HPDE6-E6E7 (cell line): ENCODE results near the gene C11orf21.
A peak's percentile ranks its signal among the peaks of the same experiment; 100 is the strongest.

Experiments
- DNase-seq: peaks from one replicate; pipeline ENCODE4 v3.0.0; 2011; ENCODE audit warnings: missing footprints; ENCODE audit errors: extremely low spot score

Gene C11orf21

GRCh38 chr11:2308713-2309112, 7.0 kb upstream of the C11orf21 start:
- DNase-seq: no peak

GRCh38 chr11:2307501-2308331, 6.0 kb upstream of the C11orf21 start:
- no peak for DNase-seq

- DNase-seq: no peak
These were observed 5.3 kb upstream of the C11orf21 start for GRCh38 chr11:2306877-2307500.

DNA sequence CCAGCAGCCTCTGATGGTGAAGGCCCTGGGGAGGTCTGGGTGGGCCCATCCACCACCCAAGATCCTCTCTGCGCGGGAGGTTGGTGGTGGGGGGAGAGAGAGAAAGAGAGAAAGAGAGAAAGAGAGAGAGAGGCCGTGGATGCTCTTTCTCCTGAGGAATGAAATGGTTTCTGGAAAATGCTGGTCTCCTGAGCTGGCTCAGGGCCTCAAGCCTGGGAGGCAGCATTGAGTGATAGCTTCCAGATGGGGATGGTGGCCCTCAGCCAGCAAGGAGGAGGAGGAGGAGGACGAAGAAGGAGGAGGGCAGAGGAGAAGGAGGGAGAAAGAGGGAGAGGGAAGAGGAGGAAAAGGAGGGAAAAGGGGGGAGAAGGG, 4.7 kb upstream of the C11orf21 start:
- no peak for DNase-seq

DNA sequence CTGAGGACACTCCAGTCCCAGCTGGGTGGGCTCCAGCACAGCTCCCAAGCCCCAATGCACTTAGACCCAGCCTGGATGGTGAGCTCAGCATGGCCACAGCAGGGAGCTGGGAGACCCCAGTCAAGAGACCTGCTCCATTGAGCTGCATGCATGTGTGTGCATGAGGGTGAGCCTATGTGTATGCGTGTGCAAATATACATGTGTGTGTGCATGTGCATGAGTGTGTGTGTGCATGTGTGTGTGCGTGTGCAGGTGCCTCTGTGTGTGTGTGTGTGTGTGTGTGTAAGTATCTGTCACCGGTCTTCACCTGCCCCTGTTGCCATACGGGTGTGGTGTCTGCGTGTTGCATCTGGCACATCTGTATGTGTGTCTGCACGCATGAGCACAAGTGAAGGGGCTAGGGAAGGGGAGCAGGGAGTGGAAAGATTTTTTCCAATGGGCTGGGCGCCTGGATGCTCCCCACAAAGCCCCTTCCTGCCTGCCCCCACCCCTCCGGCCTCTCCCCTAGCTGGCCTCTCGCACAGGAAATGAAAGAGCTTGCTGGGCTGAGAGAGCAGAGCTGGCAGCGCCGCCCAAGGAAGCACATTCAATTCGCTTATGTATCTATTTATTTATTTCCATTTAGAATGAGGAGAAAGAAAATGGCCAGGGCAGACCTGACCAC, 4.2 kb upstream of the C11orf21 start:
- no peak for DNase-seq

DNA sequence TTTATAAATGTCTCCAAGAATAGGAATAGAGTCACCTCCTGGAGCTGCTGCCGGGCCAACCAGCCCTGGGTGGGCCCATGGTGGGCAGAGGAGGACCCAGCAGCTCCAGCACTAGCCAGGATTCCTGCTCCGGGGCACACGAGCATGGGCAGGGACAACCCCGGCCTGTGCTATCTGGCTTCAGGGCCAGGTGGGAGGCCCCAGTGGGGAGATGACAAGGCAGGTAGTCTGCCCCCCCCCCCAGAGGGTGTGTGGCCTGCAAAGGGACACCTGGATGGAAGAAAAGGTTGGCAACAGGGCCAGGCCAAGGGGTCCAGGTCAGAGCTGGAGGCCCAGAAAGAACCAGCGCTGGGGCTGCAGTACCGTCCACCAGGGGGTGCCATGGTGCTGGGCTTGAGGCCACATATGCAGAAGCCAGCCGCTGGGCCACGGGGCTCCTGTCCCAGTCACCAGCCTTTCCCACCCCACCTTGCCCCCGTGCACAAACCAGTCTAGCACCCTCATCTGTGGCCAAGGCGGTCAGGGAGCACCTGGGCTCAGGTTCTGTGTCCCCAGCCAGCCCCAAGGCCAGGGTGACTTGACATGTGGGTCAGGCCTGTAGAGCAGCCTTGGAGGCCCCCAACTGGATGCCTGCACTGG, 3.5 kb upstream of the C11orf21 start:
- DNase-seq: peak; percentile 33

GRCh38 chr11:2304506-2305139, 2.9 kb upstream of the C11orf21 start:
- DNase-seq: no peak

- DNase-seq: no peak
These were observed 2.1 kb upstream of the C11orf21 start for GRCh38 chr11:2303627-2304505.

GRCh38 chr11:2302896-2303626, 1.3 kb upstream of the C11orf21 start:
- DNase-seq: no peak

DNA sequence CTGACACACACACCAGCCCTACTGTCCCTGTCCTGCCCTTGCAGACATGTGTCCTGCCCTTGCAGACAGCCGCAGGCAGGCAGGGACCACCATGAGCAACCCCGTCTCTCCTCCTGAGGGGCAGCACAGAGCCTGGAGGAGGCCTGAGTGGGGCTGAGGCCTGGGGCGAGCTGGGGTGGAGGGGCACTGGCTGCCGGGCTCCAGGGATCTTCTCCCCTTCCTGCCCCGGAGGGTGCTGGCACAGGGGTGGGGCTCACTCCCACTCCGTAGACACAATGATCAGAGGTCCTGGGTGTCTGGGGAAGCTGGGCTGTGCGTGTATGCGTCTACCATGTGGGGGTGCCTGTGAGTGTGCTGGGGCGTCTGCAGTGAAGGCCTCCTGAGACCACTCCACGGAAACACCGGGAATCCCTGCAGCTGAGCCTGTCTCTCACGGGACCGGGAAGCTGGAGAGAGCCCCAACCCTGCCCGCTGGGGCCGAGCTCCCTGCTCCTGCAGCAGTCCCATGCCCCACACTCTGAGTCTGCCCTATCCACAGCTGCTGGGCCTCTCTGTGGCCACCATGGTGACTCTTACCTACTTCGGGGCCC, 683 bp upstream of the C11orf21 start:
- no peak for DNase-seq

DNA sequence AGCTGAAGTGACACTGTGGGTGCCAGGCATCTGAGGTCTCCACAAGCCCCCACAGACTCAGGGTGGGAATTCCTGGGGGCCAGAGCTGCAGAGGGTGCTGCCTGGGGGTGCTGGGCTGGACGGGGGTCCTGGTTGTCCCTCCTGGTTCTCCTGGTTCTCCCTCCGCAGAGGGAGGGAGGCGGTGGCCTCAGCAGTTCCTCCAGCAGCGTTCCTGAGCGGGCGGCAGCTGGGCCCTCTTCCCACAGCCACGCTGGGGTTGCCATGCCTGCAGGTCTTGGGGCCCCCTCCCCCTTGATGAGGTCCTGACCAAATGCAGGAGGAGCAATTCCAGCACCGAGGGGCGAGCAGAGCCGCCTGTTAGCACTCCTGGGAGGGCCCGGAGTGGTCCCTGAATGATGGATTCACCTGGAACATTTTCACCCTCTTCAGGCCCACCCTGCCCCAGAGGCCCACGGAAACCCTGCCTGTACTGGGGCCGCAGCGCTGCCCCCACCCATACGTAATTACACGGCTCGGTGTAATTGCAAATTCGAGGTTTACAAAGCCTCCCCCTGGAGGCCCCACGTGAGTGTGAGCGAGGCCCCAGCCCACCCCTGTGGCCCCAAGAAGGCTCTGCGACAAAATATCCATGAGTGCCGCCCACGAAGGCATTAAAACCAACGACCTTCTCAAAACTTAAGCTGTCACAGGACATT, 635 bp downstream of the C11orf21 start:
- DNase-seq: no peak

GRCh38 chr11:2300290-2300935, 1.3 kb downstream of the C11orf21 start:
- no peak for DNase-seq

DNA sequence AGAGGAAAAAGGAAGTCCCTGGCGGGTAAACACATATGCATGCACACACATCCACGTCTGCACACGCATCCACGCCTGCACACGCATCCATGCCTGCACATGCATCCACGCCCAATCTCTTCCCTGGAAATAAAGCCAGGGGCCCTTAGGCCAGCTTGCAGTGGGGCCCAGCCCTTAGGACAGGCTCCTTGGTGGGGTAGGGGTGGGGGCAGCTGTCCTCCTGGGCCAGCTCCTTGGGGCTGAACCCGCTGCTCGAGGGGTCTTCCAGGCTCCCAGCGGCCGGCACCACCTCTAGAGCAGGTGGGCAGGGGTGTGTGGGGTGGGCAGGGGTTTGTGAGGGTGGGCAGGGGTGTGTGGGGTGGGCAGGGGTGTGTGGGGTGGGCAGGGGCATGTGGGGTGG, 1.9 kb downstream of the C11orf21 start:
- DNase-seq: no peak

- DNase-seq: peak; percentile 65
These were observed 2.6 kb downstream of the C11orf21 start for GRCh38 chr11:2298795-2299761.

GRCh38 chr11:2298131-2298794, 3.5 kb downstream of the C11orf21 start:
- DNase-seq: no peak

DNA sequence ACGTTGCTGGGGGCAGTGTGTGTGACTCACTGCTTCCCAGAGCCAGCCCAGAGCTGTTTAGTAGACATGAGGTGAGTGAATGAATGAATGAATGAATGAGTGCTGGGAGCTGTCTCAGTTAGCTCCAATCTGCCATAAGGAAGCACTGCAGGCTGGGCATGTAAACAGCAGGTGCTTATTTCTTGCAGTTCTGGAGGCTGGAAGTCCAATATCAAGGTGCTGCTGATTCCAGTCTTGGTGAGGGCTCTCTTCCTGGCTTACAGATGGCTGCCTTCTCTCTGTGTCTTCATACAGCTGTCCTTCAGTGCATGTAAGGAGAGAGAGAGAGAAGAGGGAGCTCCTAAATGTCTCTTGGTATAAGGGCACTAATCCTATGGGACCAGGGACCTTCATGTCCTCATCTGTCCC, 4.1 kb downstream of the C11orf21 start:
- DNase-seq: no peak
